IMR-90 (cell line): Measurements from ENCODE around the gene GPC5. TPM values are rescaled to one million over a fixed set of nuclear protein-coding genes. Genes with fewer than 3 reads are reported as not detected.

ENCODE experiments used
- ATAC-seq: fragments of 200-7000 bp; cut with Tn5 transposase; 2 replicates; pipeline ENCODE4 v1.9.1; 2020; ENCODE audit warnings: low read depth, mild to moderate bottlenecking, moderate library complexity
- BruUV-seq: library from RNA; stranded (reverse); fragments of 400-500 nt; replicated peaks from 2 replicates; lab custom pipeline; 2021; lab: Mats Ljungman, UMichigan
- CTCF ChIA-PET: fragments of 300-600 bp; formaldehyde crosslinking; extraction: SDS; loops from one replicate; lab custom pipeline; 2021; ENCODE audit warnings: antibody characterized with exemption; lab: Yijun Ruan, JAX
- POLR2A ChIA-PET: fragments of 300-600 bp; sonication (Branson Sonifier 250); formaldehyde crosslinking; loops from one replicate; lab custom pipeline; 2022; ENCODE audit warnings: antibody characterized with exemption; ENCODE audit not compliant: unreplicated experiment; lab: Charles Lee
- DNase-seq: peaks from one replicate; pipeline ENCODE4 v3.0.0; 2013
- H2AFZ ChIP-seq: replicated peaks from 2 replicates; pipeline ENCODE3; 2013; ENCODE audit warnings: low read length, mild to moderate bottlenecking; ENCODE audit not compliant: poor library complexity
- H2AK5ac ChIP-seq: 2 replicates; pipeline ENCODE4 v1.6.1; 2013; ENCODE audit warnings: low read depth, low read length, inconsistent platforms
- H2AK9ac ChIP-seq: replicated peaks from 2 replicates; pipeline ENCODE3; 2013; ENCODE audit warnings: mild to moderate bottlenecking, low read depth, low read length, moderate library complexity; ENCODE audit not compliant: poor library complexity
- H2BK120ac ChIP-seq: 2 replicates; pipeline ENCODE4 v1.6.1; 2013; ENCODE audit warnings: low read depth, low read length, inconsistent platforms
- H2BK15ac ChIP-seq: 3 replicates; pipeline ENCODE4 v1.6.1; 2013; ENCODE audit warnings: low read depth, low read length, inconsistent platforms
- H2BK20ac ChIP-seq: 2 replicates; pipeline ENCODE4 v1.6.1; 2013; ENCODE audit warnings: low read depth, mild to moderate bottlenecking, inconsistent platforms, low read length, moderate library complexity
- H2BK5ac ChIP-seq: 2 replicates; pipeline ENCODE4 v1.6.1; 2013; ENCODE audit warnings: mild to moderate bottlenecking, low read depth, low read length, inconsistent platforms; ENCODE audit not compliant: poor library complexity, severe bottlenecking
- H3K14ac ChIP-seq: replicated peaks from 2 replicates; pipeline ENCODE4 v1.6.1; 2013; ENCODE audit warnings: low read depth, low read length, inconsistent platforms
- H3K18ac ChIP-seq: 2 replicates; pipeline ENCODE4 v1.6.1; 2013; ENCODE audit warnings: low read depth, low read length, control low read depth
- H3K23ac ChIP-seq: 2 replicates; pipeline ENCODE4 v1.6.1; 2013; ENCODE audit warnings: low read depth, low read length, inconsistent platforms
- H3K27ac ChIP-seq: 2 replicates; pipeline ENCODE4 v1.5.1; 2013; ENCODE audit warnings: mild to moderate bottlenecking, control low read depth, low read length; ENCODE audit not compliant: insufficient read depth
- H3K27me3 ChIP-seq: 2 replicates; pipeline ENCODE4 v1.6.1; 2013; ENCODE audit warnings: low read length; ENCODE audit not compliant: control insufficient read depth, insufficient read depth
- H3K36me3 ChIP-seq: 2 replicates; pipeline ENCODE4 v1.6.1; 2013; ENCODE audit warnings: low read length, mixed read lengths; ENCODE audit not compliant: control insufficient read depth, insufficient read depth
- H3K4ac ChIP-seq: 2 replicates; pipeline ENCODE4 v1.6.1; 2013; ENCODE audit warnings: low read depth, low read length, inconsistent platforms
- H3K4me1 ChIP-seq: 2 replicates; pipeline ENCODE4 v1.6.1; 2013; ENCODE audit warnings: low read length, mixed read lengths; ENCODE audit not compliant: control insufficient read depth, insufficient read depth
- H3K4me2 ChIP-seq: 2 replicates; pipeline ENCODE4 v1.6.1; 2013; ENCODE audit warnings: low read depth, mild to moderate bottlenecking, control low read depth, low read length, moderate library complexity
- H3K4me3 ChIP-seq: 2 replicates; pipeline ENCODE4 v1.5.1; 2013; ENCODE audit warnings: low read depth, mild to moderate bottlenecking, control low read depth, low read length, moderate library complexity; ENCODE audit not compliant: insufficient read depth
- H3K56ac ChIP-seq: 2 replicates; pipeline ENCODE4 v1.6.1; 2013; ENCODE audit warnings: low read length, inconsistent platforms; ENCODE audit not compliant: insufficient read depth; ENCODE audit errors: extremely low read depth
- H3K79me1 ChIP-seq, 2 experiments: 2 replicates each; pipeline ENCODE4 v1.6.1; 2013; ENCODE audit warnings: low read length in 2 of 2, inconsistent platforms in 1 of 2, low read depth in 1 of 2
- H3K9ac ChIP-seq: 2 replicates; pipeline ENCODE4 v1.6.1; 2013; ENCODE audit warnings: low read depth, low read length, control low read depth
- H3K9me1 ChIP-seq: 2 replicates; pipeline ENCODE4 v1.6.1; 2013; ENCODE audit warnings: low read length, inconsistent platforms; ENCODE audit not compliant: insufficient read depth
- H3K9me3 ChIP-seq: 2 replicates; pipeline ENCODE4 v1.6.1; 2013; ENCODE audit warnings: low read length; ENCODE audit not compliant: control insufficient read depth, insufficient read depth
- H4K20me1 ChIP-seq: 2 replicates; pipeline ENCODE4 v1.6.1; 2013; ENCODE audit warnings: low read length, inconsistent platforms; ENCODE audit not compliant: insufficient read depth
- H4K5ac ChIP-seq: 2 replicates; pipeline ENCODE4 v1.6.1; 2013; ENCODE audit warnings: mild to moderate bottlenecking, low read depth, low read length, control low read depth
- H4K8ac ChIP-seq, 2 experiments: 2 replicates each; pipeline ENCODE4 v1.6.1; 2013; ENCODE audit warnings: low read depth in 2 of 2, low read length in 2 of 2, control low read depth in 1 of 2, inconsistent platforms in 1 of 2
- H4K91ac ChIP-seq: 2 replicates; pipeline ENCODE4 v1.6.1; 2013; ENCODE audit warnings: low read depth, low read length, inconsistent platforms; ENCODE audit not compliant: insufficient read depth
- CHD1 ChIP-seq: IDR thresholded peaks from 2 replicates; pipeline ENCODE4 v1.6.1; 2012; ENCODE audit warnings: low read depth, low read length, improper control_type of control experiment
- ELK1 ChIP-seq: fragments of 150-350 bp; IDR thresholded peaks from 2 replicates; pipeline ENCODE4 v1.6.1; 2016; ENCODE audit warnings: low read depth, mild to moderate bottlenecking, low read length, moderate library complexity, borderline replicate concordance
- FOS ChIP-seq: fragments of 150-350 bp; IDR thresholded peaks from 2 replicates; pipeline ENCODE4 v1.6.1; 2016; ENCODE audit warnings: low read depth, low read length
- MAFK ChIP-seq: IDR thresholded peaks from 2 replicates; pipeline ENCODE4 v1.6.1; 2012; ENCODE audit warnings: low read depth, low read length, improper control_type of control experiment
- MAZ ChIP-seq: IDR thresholded peaks from 2 replicates; pipeline ENCODE4 v1.6.1; 2012; ENCODE audit warnings: low read depth, mild to moderate bottlenecking, low read length, improper control_type of control experiment, moderate library complexity, borderline replicate concordance
- MXI1 ChIP-seq: IDR thresholded peaks from 2 replicates; pipeline ENCODE4 v1.6.1; 2012; ENCODE audit warnings: low read depth, mild to moderate bottlenecking, low read length, moderate library complexity, borderline replicate concordance
- NFE2L2 ChIP-seq: fragments of 150-350 bp; IDR thresholded peaks from 2 replicates; pipeline ENCODE4 v1.6.1; 2016; ENCODE audit warnings: low read depth, mild to moderate bottlenecking, low read length
- POLR2A ChIP-seq: IDR thresholded peaks from 2 replicates; pipeline ENCODE4 v1.6.1; 2012; ENCODE audit warnings: mild to moderate bottlenecking, low read depth, low read length
- RAD21 ChIP-seq: IDR thresholded peaks from 2 replicates; pipeline ENCODE4 v1.6.1; 2012; ENCODE audit warnings: low read length, improper control_type of control experiment
- RCOR1 ChIP-seq: IDR thresholded peaks from 2 replicates; pipeline ENCODE4 v1.6.1; 2012; ENCODE audit warnings: mild to moderate bottlenecking, low read length, improper control_type of control experiment; ENCODE audit not compliant: insufficient replicate concordance
- RFX5 ChIP-seq: IDR thresholded peaks from 2 replicates; pipeline ENCODE4 v1.8.0; 2012; ENCODE audit warnings: low read depth, mild to moderate bottlenecking, low read length, moderate library complexity
- SMC3 ChIP-seq: fragments of 150-350 bp; IDR thresholded peaks from 2 replicates; pipeline ENCODE4 v1.6.1; 2016; ENCODE audit warnings: low read depth, mild to moderate bottlenecking, antibody characterized with exemption, low read length, moderate library complexity
- USF2 ChIP-seq: fragments of 150-350 bp; IDR thresholded peaks from 2 replicates; pipeline ENCODE4 v1.6.1; 2017; ENCODE audit warnings: mild to moderate bottlenecking, antibody characterized with exemption, low read length, low read depth
- dilution Hi-C: fragments of 300-500 bp; cut with HindIII; formaldehyde crosslinking; loops from one replicate; pipeline ENCODE4 v1.14.3; 2018; ENCODE audit warnings: low sequenced_read_pairs; ENCODE audit not compliant: unreplicated experiment
- in situ Hi-C: fragments of 300-500 bp; cut with MboI; formaldehyde crosslinking; loops from 3 replicates; pipeline ENCODE4 v1.14.3; 2019; ENCODE audit warnings: low sequenced_read_pairs, inconsistent platforms, mixed read lengths
- intact Hi-C: fragments of 100-400 bp; cut with micrococcal nuclease; formaldehyde crosslinking; loops from 2 replicates; pipeline ENCODE4 v1.10.0; 2022
- polyA plus RNA-seq, 3 experiments: library from polyadenylated mRNA; depleted of rRNA; stranded (reverse); fragments of >200 nt; gene quantifications; 2 replicates each; pipeline ENCODE4 v1.2.3, GENCODE V29; 2012; ENCODE audit warnings: low replicate concordance in 1 of 3
- total RNA-seq: library from RNA; depleted of rRNA; stranded (reverse); fragments of >200 nt; gene quantifications from 2 replicates; pipeline ENCODE4 v1.2.3, GENCODE V29; 2012

Gene GPC5
- total and polyA plus RNA-seq, 2 of the 4 experiments (the other 2 are of a cell fraction) = 0.94 to 1.8 TPM

- Histone ChIP-seq H4K20me1 (no peaks in the 10 kb centered on the region), H3K4me3 (no peak overlapping the region), H2AK9ac (no peak overlapping the region), H4K5ac (no peak overlapping the region), H3K4me2 (no peak overlapping the region), H3K4ac (no peak overlapping the region), H2BK5ac (no peak overlapping the region), H3K14ac (no peak overlapping the region), H2BK120ac (no peak overlapping the region), H3K23ac (no peak overlapping the region), H3K56ac (no peak overlapping the region), H3K9me3 (no peaks in the 10 kb centered on the region), H4K91ac (no peak overlapping the region), H4K8ac (no peak overlapping the region), H3K79me1 (no peaks in the 10 kb centered on the region), H3K27ac (no peak overlapping the region), H3K27me3 (no peaks in the 10 kb centered on the region), H3K36me3 (no peaks in the 10 kb centered on the region), H2AFZ (no peak overlapping the region), H3K9me1 (no peaks in the 10 kb centered on the region), H2BK20ac (no peak overlapping the region), H2AK5ac (no peak overlapping the region), H3K4me1 (no peaks in the 10 kb centered on the region), H3K9ac (no peak overlapping the region), H2BK15ac (no peak overlapping the region), H3K18ac (no peak overlapping the region)
- dilution Hi-C loops = no loop called here
- ATAC-seq (no peak), DNase-seq (no peak)
- in situ Hi-C loops = no loop called here
- no peak for TF ChIP-seq CHD1
- no peak for TF ChIP-seq ELK1
- no peak for TF ChIP-seq RAD21
- TF ChIP-seq MXI1 = no peak
- no peak for TF ChIP-seq USF2
- no peak for TF ChIP-seq MAFK
- no peak for TF ChIP-seq RFX5
- TF ChIP-seq POLR2A = no peak
- no peak for TF ChIP-seq FOS
- no peak for TF ChIP-seq RCOR1
- no peak for TF ChIP-seq SMC3
- no peak for TF ChIP-seq NFE2L2
- TF ChIP-seq MAZ = no peak
- no TSS peak for BruUV-seq
- intact Hi-C loops = no loop called here
- ChIA-PET CTCF (no interaction called here), POLR2A (no interaction called here)
Measured at GRCh38 chr13:92566767-92567166, 1168.3 kb downstream of the GPC5 start.
